Vagina (tissue), 2 donors: Measurements from ENCODE around the gene AZGP1.

Experiments
- CTCF ChIP-seq, 3 experiments: fragments of 450-650 bp in 2 of 3; fragments of 200-600 bp in 1 of 3; sonication (generic) in 1 of 3; IDR thresholded peaks; one replicate each; pipeline ENCODE4 v1.5.1; 2017 to 2019; ENCODE audit warnings: antibody characterized with exemption in 3 of 3, mild to moderate bottlenecking in 2 of 3, moderate library complexity in 2 of 3
- POLR2AphosphoS5 ChIP-seq, 2 donors: sonication (generic); formaldehyde crosslinking; IDR thresholded peaks; one replicate each; pipeline ENCODE4 v1.9.0; 2017; ENCODE audit warnings: antibody characterized with exemption in 2 of 2, mild to moderate bottlenecking in 2 of 2, low read depth in 1 of 2; ENCODE audit not compliant: insufficient read depth in 1 of 2

- TF ChIP-seq CTCF (IDR thresholded peaks at IDR 0.05) = no peak
- peak in 1 of 2 donors; percentile 50 for TF ChIP-seq POLR2AphosphoS5 (IDR thresholded peaks at IDR 0.05; ENCODE audit: insufficient read depth in 1 of 2, low read depth in 1 of 2)
Measured at GRCh38 chr7:99953649-99954048, 22.2 kb downstream of the AZGP1 start.
